ENCODE results near the gene RBM4.

- TF ChIP-seq CTCF (conservative IDR thresholded peaks at IDR 0.05; ENCODE audit: low read depth in 2 of 2) (no peak), REST (IDR thresholded peaks at IDR 0.05; ENCODE audit: unreplicated experiment) (no peak), CREB1 (CRISPR knock-in tag; IDR thresholded peaks at IDR 0.05; ENCODE audit: low read depth) (no peak), EZH2phosphoT487 (IDR thresholded peaks at IDR 0.05; ENCODE audit: unreplicated experiment) (no peak), EZH2 (IDR thresholded peaks at IDR 0.05; ENCODE audit: low read depth, unreplicated experiment) (no peak), STAT1 (IDR thresholded peaks at IDR 0.05; ENCODE audit: unreplicated experiment) (no peak)
Measured at GRCh38 chr11:66653123-66653522, 14.6 kb downstream of the RBM4 start.

All from GM23338 (cell line).